Measurements from ENCODE around the gene ERCC6L.

Gene ERCC6L, protein sequence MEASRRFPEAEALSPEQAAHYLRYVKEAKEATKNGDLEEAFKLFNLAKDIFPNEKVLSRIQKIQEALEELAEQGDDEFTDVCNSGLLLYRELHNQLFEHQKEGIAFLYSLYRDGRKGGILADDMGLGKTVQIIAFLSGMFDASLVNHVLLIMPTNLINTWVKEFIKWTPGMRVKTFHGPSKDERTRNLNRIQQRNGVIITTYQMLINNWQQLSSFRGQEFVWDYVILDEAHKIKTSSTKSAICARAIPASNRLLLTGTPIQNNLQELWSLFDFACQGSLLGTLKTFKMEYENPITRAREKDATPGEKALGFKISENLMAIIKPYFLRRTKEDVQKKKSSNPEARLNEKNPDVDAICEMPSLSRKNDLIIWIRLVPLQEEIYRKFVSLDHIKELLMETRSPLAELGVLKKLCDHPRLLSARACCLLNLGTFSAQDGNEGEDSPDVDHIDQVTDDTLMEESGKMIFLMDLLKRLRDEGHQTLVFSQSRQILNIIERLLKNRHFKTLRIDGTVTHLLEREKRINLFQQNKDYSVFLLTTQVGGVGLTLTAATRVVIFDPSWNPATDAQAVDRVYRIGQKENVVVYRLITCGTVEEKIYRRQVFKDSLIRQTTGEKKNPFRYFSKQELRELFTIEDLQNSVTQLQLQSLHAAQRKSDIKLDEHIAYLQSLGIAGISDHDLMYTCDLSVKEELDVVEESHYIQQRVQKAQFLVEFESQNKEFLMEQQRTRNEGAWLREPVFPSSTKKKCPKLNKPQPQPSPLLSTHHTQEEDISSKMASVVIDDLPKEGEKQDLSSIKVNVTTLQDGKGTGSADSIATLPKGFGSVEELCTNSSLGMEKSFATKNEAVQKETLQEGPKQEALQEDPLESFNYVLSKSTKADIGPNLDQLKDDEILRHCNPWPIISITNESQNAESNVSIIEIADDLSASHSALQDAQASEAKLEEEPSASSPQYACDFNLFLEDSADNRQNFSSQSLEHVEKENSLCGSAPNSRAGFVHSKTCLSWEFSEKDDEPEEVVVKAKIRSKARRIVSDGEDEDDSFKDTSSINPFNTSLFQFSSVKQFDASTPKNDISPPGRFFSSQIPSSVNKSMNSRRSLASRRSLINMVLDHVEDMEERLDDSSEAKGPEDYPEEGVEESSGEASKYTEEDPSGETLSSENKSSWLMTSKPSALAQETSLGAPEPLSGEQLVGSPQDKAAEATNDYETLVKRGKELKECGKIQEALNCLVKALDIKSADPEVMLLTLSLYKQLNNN
- 4.6 to 5.4 reads per million in 2 experiments for total RNA-seq

DNA sequence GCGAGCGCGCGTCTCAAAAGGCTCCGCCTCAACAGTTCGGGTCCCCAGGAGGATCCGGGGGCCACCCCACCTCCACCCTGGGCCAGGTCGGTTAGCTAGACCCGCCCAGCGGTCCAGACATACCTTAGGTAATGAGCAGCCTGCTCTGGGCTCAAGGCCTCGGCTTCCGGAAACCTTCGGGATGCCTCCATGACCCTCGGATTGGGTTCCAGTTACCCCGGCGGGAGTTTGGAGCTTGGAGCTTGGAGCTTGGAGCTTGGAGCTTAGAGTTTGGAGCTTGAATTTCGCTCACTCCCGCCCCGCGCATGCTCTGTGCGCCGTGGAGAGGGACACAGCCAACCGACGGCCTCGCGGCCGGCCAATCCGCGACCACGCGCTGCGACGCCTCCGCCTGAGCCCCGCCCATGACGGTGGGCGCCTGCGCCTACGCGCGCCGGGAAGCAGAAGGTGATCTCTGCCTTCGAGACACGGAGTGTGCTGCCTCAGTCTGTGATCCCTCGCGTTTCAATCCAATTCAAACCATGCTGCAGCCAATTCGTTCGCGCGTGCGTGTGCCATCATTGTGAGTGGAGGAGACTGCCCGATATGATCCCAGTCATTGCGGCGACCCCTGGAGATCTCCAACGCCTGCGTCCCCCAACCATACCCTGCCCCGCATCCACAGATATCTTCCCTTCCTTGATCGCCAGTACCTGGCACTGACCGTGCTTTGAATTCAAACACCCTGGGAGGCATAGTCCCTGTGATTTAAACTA is at the start of gene ERCC6L:
Gene ERCC6L (minus strand): TSS at position 307 of the 755 bp plus-strand sequence. CDS start 116 bp downstream, at position 191.
- DNase-seq (ENCODE audit: low read depth) = peak; percentile 70

DNA sequence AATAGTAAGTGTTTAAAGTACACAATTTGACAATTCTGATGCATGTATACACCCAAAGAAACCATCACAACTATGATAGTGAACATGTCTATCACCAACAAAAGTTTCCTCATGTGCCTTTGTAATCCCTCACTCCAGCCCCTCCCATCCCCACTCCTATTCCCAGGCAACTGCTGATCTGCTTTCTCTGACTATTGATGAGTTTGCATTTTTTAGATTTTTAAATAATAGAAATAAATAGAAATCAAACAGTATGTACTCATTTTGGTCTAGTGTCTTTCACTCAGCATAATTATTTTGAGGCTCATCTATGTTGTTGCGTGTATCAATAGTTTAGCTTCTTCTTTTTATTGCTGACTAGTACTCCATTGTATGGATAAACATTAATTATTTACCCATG is 43.5 kb upstream of the ERCC6L start:
- DNase-seq (ENCODE audit: low read depth) = no peak

DNA sequence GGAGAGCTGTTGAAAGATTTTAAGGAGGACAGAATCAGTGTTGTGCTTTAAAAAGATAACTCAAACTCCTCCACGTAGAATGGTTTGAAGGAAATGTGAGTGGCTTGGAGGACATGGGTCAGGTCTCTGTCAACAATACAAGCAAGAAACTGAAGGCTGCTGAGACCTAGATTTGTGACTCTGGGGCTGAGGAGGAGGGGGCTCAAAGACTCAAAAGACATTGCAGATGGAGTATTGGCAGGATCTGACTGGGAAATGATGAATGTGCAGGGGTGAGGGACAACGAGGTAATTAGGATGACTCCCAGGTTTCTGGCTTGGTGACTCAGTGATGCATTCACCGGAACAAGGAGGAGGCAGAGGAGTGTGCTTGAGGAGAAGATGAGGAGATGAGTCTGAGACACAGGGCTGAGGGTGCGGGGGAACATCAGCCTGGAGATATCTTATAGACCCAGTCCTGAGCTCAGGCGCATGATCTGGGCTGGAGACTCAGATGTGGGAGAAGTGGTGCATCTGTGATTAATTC is 41.6 kb upstream of the ERCC6L start:
- DNase-seq (ENCODE audit: low read depth) = no peak

DNA sequence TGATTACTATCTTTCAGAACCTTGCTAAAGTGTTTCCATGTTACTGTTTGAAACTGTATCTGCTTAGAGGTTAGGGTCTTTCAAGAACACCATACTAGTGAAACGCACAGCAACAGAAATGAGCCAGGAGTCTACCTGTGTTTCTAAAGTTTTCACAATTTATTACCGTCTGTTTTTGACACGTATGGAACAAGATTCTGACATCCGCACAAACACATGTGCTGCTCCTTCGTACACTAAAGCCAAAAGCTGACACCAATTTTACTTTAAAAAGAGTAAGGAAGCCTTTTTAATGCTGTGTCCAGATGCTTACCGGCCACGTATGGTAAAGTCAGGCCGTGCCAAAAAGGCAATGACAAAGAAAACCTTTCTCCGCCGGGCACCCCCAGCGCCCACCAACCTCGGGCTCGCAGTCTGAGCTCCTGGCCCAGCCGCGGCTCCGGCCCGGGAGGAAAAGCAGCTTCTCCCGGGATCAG is 37.7 kb upstream of the ERCC6L start:
- no peak for DNase-seq (ENCODE audit: low read depth)

DNA sequence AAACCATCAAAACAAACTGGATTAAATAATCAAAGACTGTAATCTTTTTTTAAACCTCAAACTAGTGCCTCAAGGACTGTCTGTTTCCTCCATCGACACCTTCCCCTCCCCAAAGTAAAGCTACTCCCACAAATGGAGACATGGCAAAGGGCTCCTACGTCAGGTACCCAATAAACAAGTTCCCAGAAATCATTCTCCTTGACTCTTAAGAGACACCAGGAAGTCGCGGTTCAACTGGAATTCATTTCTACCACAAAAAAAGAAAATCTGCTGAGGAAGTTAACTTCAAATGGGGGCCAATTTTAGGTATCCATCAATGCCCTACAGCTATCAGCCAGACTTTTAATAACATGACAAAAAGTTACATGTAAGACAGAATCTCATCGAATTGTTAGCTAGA is 35.7 kb upstream of the ERCC6L start:
- DNase-seq (ENCODE audit: low read depth) = no peak

- DNase-seq (ENCODE audit: low read depth) = no peak
Observed at GRCh38 chrX:72273718-72274117, 34.9 kb upstream of the ERCC6L start.

- no peak for DNase-seq (ENCODE audit: low read depth)
Observed at GRCh38 chrX:72272868-72273267, 34.0 kb upstream of the ERCC6L start.

DNA sequence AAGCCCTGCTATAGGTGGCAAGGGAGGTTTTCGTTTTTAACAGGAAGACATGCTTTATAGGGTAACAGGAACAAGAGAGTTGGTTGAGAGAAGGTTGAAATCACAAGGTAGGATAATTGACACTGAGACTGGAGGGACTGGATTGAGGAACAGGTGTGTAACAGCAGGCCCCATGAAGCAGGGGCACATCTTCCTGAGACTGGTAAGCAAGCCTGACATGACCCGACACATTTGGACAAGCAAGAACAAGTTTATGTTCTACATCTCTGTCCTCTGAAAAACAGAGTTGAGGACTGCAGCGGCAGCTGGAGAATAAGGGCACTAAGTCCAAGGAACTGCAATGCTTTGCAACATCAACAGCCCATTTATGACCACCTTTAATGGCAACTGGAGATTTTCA is 33.0 kb upstream of the ERCC6L start:
- no peak for DNase-seq (ENCODE audit: low read depth)

DNA sequence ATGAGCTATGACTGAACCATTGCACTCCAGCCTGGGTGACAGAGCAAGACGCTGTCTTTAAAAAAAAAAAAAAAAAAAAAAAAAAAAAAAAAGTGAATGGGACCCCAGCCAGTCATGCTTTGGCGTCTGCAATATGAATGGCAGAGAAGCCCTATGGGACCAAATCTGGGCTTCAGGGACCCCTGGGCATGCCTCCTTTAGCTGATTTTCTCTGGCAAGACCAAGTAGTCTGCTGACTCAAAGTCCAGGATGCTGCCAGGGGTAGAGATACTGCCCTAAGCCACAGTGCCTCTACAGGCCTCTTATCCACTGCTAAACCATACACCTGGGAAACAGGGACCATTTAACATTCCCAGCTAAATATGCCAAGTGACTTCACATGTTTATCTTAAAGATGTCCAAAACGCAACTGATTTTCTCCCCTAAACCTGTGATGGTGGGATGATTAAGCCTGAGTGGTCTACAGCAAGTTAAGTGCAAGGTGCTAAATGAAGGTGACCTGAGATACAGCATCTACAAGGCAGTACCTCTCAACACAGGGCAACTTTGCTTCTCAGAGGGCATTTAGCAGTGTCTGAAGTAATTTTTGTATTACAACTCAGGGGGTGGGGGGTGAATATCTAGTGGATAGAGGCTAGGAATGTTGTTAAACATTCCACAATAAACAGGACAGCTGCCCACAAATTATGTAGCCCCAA is 32.4 kb upstream of the ERCC6L start:
- DNase-seq (ENCODE audit: low read depth) = no peak

DNA sequence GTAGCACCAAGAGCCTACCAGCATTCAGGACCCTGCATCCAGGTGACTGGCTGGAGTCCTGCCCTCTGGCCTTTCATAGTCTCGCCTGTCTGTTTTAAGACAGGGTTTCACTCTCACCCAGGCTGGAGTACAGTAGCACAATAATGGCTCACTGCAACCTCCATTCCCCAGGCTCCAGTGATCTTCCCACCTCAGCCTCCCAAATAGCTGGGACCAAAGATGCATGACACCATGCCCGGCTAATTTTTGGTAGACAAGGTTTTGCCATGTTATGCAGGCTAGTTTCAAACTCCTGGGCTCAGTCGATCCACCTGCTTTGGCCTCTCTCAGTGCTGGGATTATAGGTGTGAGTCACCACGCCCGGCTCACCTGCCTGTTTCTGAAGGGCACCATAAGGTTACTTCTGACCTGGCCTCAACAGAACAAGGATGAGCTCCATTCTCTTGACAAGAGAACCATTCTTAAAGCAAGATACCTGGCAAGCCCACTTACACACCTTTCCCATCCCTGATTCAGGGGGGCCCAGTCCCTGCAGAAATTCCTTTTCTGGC is 31.6 kb upstream of the ERCC6L start:
- no peak for DNase-seq (ENCODE audit: low read depth)

- DNase-seq (ENCODE audit: low read depth) = no peak
Observed at GRCh38 chrX:72269671-72270251, 30.9 kb upstream of the ERCC6L start.

DNA sequence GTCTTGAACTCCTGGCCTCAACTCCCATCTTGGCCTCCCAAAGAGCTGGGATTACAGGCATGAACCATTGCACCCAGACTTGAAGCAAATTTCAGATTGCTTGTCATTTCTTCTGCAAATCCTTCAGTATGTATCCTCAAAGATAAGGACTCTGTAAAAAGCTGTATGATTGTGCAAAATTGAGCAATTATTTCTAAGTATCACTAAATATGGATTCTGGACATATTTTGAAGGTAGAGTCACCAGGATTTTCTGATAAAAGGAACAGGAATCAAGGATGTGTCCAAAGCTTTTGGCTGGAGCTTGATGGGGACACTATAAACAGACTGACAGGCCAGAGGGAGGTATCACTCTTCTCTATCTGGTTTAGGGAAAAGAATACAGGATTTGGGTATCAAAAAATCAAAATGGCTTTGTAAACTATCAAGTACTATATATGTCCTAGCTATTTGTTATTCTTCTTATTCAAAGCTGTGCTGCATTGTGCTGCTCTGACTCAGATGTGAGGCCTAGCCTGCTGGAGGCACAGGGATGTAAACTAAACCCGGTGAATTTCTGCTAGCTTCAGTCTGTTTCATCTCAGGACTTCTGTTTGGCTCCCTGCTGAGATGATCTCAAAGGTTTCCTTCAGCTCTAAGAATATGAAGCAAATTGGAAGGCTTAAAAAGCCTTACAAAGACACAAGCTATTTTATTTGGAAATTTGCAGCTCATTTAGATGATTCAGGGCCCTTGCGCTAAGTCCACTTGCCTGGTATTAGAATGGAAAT is 30.0 kb upstream of the ERCC6L start:
- DNase-seq (ENCODE audit: low read depth) = no peak

- no peak for DNase-seq (ENCODE audit: low read depth)
Observed at GRCh38 chrX:72265263-72265662, 26.4 kb upstream of the ERCC6L start.

DNA sequence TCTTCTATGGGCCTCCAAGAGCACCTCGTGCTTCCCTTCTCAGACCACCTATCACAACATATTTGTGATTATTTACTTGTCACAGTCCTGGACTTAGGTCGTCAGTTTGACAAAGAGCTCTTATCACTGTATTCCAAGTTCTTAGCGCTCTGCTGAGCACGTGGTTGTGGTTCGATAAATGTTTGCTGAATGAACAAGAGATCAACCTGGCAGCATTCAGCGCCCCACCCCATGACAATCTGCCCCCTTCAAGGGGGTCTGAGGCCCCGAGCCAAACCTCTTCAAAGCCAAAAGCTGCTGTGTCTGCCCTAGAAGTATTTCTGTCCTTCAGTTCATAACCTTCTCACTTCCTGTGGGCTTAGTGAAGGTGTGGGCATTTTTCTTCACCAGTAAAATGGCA is 23.2 kb upstream of the ERCC6L start:
- no peak for DNase-seq (ENCODE audit: low read depth)

DNA sequence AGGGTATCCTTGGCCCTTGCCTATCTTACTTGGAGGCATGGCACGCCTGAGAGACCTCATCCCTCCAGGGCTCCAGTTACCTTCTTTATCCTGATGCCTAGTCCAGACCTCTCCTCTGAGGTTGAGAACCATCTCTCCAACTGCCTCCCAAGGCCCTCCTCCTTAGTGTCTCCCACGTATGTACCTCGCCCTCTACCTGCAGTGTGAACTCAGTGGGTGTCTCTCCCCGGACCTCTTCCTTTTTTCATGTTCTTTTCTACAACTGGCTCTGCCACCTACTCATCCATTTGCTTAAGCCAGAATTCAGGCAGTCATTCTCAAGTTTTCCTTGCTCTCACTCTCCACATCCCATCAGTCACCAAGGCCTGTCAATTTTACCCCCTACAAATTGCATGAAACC is 21.6 kb upstream of the ERCC6L start:
- DNase-seq (ENCODE audit: low read depth) = no peak

- no peak for DNase-seq (ENCODE audit: low read depth)
Observed at GRCh38 chrX:72258174-72258573, 19.3 kb upstream of the ERCC6L start.

DNA sequence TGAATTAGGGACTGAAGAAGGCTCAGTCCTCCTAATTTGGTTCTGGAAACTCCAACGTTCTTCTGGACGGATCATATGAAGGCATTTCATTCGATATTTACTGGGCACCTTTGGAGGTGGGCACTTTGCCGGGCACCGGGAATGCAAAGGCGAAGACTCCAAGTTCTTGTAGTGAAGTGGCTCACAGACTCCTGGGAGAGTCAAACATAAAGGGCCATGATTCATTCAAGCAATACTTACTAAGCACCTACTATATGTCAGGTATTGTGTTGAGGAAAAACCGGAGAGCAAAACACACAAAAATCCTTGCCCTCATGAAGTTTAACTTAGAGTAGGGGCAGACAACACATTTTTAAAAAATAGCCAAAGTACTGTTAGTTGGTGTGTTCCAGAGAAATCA is 17.0 kb upstream of the ERCC6L start:
- DNase-seq (ENCODE audit: low read depth) = no peak

- DNase-seq (ENCODE audit: low read depth) = no peak
Observed at GRCh38 chrX:72255445-72255844, 16.6 kb upstream of the ERCC6L start.

DNA sequence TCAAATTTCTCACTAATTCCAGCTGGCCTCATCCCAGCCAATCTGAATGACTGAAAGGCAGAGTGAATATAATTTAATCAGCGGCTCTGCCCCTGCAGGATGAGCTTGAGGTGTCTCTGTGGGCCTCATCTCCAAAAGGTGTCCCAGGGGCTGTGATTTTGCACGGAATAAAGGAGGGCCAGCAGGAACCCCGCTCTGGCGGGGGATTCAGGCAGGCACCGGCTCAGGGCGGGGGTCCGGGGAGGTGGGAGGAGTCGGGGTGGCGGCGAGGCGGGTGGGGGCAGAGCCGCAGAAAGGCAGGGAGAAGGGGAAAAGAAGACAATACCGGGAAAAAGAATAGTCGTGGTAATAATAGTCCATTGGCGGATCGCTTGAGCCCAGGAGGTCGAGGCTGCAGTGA is 16.0 kb upstream of the ERCC6L start:
- DNase-seq (ENCODE audit: low read depth) = no peak
